Measurements from ENCODE around the gene DGKD.

DNA sequence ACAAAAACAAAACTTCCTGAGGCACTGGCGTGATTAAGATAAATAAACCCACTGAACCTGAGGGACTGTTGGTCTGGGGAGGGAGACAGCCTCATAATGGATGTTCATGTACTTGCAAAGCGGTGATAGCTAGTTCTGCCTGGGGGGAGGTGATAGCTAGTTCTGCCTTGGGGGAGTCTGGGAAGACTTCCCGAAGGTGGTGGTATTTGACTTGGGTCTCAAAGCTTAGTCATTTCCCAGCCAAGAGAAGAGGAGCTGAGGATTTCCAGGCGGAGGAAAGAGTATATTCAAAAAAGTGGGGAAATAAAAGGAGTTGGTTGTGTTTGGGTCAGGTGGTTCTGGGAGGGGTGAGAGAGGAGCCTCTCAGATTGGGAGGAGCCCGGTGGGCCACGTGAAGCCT, 24.7 kb downstream of the DGKD start:
- TF ChIP-seq, protein P1, sequence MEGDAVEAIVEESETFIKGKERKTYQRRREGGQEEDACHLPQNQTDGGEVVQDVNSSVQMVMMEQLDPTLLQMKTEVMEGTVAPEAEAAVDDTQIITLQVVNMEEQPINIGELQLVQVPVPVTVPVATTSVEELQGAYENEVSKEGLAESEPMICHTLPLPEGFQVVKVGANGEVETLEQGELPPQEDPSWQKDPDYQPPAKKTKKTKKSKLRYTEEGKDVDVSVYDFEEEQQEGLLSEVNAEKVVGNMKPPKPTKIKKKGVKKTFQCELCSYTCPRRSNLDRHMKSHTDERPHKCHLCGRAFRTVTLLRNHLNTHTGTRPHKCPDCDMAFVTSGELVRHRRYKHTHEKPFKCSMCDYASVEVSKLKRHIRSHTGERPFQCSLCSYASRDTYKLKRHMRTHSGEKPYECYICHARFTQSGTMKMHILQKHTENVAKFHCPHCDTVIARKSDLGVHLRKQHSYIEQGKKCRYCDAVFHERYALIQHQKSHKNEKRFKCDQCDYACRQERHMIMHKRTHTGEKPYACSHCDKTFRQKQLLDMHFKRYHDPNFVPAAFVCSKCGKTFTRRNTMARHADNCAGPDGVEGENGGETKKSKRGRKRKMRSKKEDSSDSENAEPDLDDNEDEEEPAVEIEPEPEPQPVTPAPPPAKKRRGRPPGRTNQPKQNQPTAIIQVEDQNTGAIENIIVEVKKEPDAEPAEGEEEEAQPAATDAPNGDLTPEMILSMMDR (IDR thresholded peaks at IDR 0.05; ENCODE audit: borderline replicate concordance, extremely low read depth, low read length, poor library complexity, severe bottlenecking) = no peak
- no peak for TF ChIP-seq EZH2 (IDR thresholded peaks at IDR 0.05; ENCODE audit: borderline replicate concordance, low read depth, low read length, severe bottlenecking)
